Activated effector memory CD4-positive, alpha-beta T cell treated with anti-CD3 and anti-CD28 coated beads, Interleukin-2, amount 50 U/mL, for 16 hours (primary cell): ENCODE data around the gene MYO15A.

Experiments
- DNase-seq: peaks from one replicate; pipeline ENCODE4 v3.0.0-alpha.2; 2020

The MYO15A gene

GRCh38 chr17:18225642-18226283 is 117.2 kb downstream of the MYO15A start:
- no peak for DNase-seq

- DNase-seq: no peak
These were observed 117.9 kb downstream of the MYO15A start for GRCh38 chr17:18226284-18226945.

- no peak for DNase-seq
These were observed 119.1 kb downstream of the MYO15A start for GRCh38 chr17:18227635-18228034.

- no peak for DNase-seq
These were observed 119.7 kb downstream of the MYO15A start for GRCh38 chr17:18228176-18228682.

- DNase-seq: no peak
These were observed 120.7 kb downstream of the MYO15A start for GRCh38 chr17:18229254-18229653.
